Suprapubic skin (tissue), 3 donors: Measurements from ENCODE around the gene COL4A1.

Experiments used
- EP300 ChIP-seq: sonication (generic); formaldehyde crosslinking; IDR thresholded peaks from one replicate; pipeline ENCODE4 v1.6.1; 2017; ENCODE audit warnings: antibody characterized with exemption
- TF ChIP-seq, protein P1 (sequence below), 2 donors: fragments of 200-600 bp in 1 of 2; fragments of 450-650 bp in 1 of 2; sonication (generic) in 1 of 2; IDR thresholded peaks; one replicate each; pipeline ENCODE4 v1.5.1; 2016 to 2019; ENCODE audit warnings: antibody characterized with exemption in 2 of 2, mild to moderate bottlenecking in 1 of 2, moderate library complexity in 1 of 2

- TF ChIP-seq, protein P1, sequence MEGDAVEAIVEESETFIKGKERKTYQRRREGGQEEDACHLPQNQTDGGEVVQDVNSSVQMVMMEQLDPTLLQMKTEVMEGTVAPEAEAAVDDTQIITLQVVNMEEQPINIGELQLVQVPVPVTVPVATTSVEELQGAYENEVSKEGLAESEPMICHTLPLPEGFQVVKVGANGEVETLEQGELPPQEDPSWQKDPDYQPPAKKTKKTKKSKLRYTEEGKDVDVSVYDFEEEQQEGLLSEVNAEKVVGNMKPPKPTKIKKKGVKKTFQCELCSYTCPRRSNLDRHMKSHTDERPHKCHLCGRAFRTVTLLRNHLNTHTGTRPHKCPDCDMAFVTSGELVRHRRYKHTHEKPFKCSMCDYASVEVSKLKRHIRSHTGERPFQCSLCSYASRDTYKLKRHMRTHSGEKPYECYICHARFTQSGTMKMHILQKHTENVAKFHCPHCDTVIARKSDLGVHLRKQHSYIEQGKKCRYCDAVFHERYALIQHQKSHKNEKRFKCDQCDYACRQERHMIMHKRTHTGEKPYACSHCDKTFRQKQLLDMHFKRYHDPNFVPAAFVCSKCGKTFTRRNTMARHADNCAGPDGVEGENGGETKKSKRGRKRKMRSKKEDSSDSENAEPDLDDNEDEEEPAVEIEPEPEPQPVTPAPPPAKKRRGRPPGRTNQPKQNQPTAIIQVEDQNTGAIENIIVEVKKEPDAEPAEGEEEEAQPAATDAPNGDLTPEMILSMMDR (IDR thresholded peaks at IDR 0.05): no peak
- no peak for TF ChIP-seq EP300
Measured at GRCh38 chr13:110348309-110349105, 41.5 kb upstream of the COL4A1 start.
